Neural progenitor cell (in vitro differentiated cells): ENCODE results near the gene KDM2B. TPM values are rescaled to one million over a fixed set of nuclear protein-coding genes. Genes with fewer than 3 reads are reported as not detected.
"Not testable (repeated sequence)": the region's sequence is repeated elsewhere in the genome, so short reads cannot be mapped to it uniquely, and the experiment has no call there.

Experiments used
- DNase-seq: peaks from one replicate; pipeline ENCODE4 v3.0.0-alpha.2; 2016; ENCODE audit warnings: low spot score
- H2AFZ ChIP-seq: fragments of 200-600 bp; sonication (generic); replicated peaks from 2 replicates; pipeline ENCODE4 v1.6.1; 2016; ENCODE audit warnings: antibody characterized with exemption
- H3F3A ChIP-seq: fragments of 200-600 bp; sonication (generic); 2 replicates; pipeline ENCODE4 v1.6.1; 2016; ENCODE audit warnings: antibody characterized with exemption, low read depth
- H3K27ac ChIP-seq: fragments of 200-600 bp; sonication (generic); 2 replicates; pipeline ENCODE4 v1.5.1; 2016; ENCODE audit warnings: mild to moderate bottlenecking
- H3K27me3 ChIP-seq: fragments of 200-600 bp; sonication (generic); 2 replicates; pipeline ENCODE4 v1.6.1; 2016; ENCODE audit warnings: mild to moderate bottlenecking, moderate library complexity
- H3K36me3 ChIP-seq: fragments of 200-600 bp; sonication (generic); 2 replicates; pipeline ENCODE4 v1.5.1; 2016
- H3K4me1 ChIP-seq: fragments of 200-600 bp; sonication (generic); 2 replicates; pipeline ENCODE4 v1.6.1; 2016; ENCODE audit warnings: mixed run types
- H3K4me2 ChIP-seq: fragments of 200-600 bp; sonication (generic); 2 replicates; pipeline ENCODE4 v1.6.1; 2016
- H3K4me3 ChIP-seq: fragments of 200-600 bp; sonication (generic); 2 replicates; pipeline ENCODE4 v1.5.1; 2016
- H3K79me2 ChIP-seq: fragments of 200-600 bp; sonication (generic); 2 replicates; pipeline ENCODE4 v1.6.1; 2016; ENCODE audit warnings: low read depth
- H3K9ac ChIP-seq: fragments of 200-600 bp; sonication (generic); 2 replicates; pipeline ENCODE4 v1.6.1; 2016
- H3K9me3 ChIP-seq: fragments of 200-600 bp; sonication (generic); 2 replicates; pipeline ENCODE4 v1.5.1; 2016; ENCODE audit warnings: low read depth
- H4K20me1 ChIP-seq: fragments of 200-600 bp; sonication (generic); 2 replicates; pipeline ENCODE4 v1.6.1; 2016; ENCODE audit warnings: low read depth
- H3K27ac Mint-ChIP-seq: 3 replicates; pipeline ENCODE4 v1.8.0; 2021; ENCODE audit warnings: mixed read lengths
- H3K27me3 Mint-ChIP-seq: 2 replicates; pipeline ENCODE4 v1.8.0; 2022; ENCODE audit warnings: low read depth, mild to moderate bottlenecking, inconsistent platforms, moderate library complexity, mixed read lengths; ENCODE audit not compliant: insufficient read depth
- H3K36me3 Mint-ChIP-seq: 3 replicates; pipeline ENCODE4 v1.8.0; 2021; ENCODE audit warnings: mixed read lengths
- H3K4me1 Mint-ChIP-seq: 3 replicates; pipeline ENCODE4 v1.8.0; 2021; ENCODE audit warnings: mixed read lengths
- H3K4me3 Mint-ChIP-seq: 3 replicates; pipeline ENCODE4 v1.8.0; 2021; ENCODE audit warnings: mild to moderate bottlenecking, moderate library complexity, mixed read lengths
- H3K9me3 Mint-ChIP-seq: 3 replicates; pipeline ENCODE4 v1.8.0; 2020; ENCODE audit warnings: mixed read lengths
- CTCF ChIP-seq: fragments of 200-600 bp; sonication (generic); IDR thresholded peaks from 2 replicates; pipeline ENCODE4 v1.5.1; 2017; ENCODE audit warnings: antibody characterized with exemption, mild to moderate bottlenecking
- EZH2 ChIP-seq: fragments of 200-600 bp; sonication (generic); IDR thresholded peaks from 2 replicates; pipeline ENCODE4 v1.6.1; 2017; ENCODE audit warnings: antibody characterized with exemption, mild to moderate bottlenecking, moderate library complexity
- EZH2phosphoT487 ChIP-seq: fragments of 200-600 bp; sonication (generic); IDR thresholded peaks from 2 replicates; pipeline ENCODE4 v1.6.1; 2017; ENCODE audit warnings: antibody characterized with exemption
- total RNA-seq: library from RNA; depleted of rRNA; stranded (reverse); fragments of >200 nt; gene quantifications from 2 replicates; pipeline ENCODE4 v1.2.3, GENCODE V29; 2015; ENCODE audit warnings: low replicate concordance

Gene KDM2B
- total RNA-seq, 1 donor from 2014 or later, result 85.3 TPM

- Mint-ChIP-seq H3K9me3 (no peaks in the 10 kb centered on the region), H3K4me3 (no peak overlapping the region), H3K27ac (peak overlapping the region; percentile 14), H3K36me3 (peaks cover 30% of the 10 kb centered on the region), H3K27me3 (peaks cover 2% of the 10 kb centered on the region), H3K4me1 (peaks cover 18% of the 10 kb centered on the region)
- no peak overlapping the region for H2AFZ ChIP-seq
- H3K36me3 ChIP-seq, result no peaks in the 10 kb centered on the region
- peaks cover 28% of the 10 kb centered on the region for H4K20me1 ChIP-seq
- H3K4me3 ChIP-seq, result no peak overlapping the region
- no peak overlapping the region for H3K4me2 ChIP-seq
- peaks cover 13% of the 10 kb centered on the region for H3F3A ChIP-seq
- peaks cover 63% of the 10 kb centered on the region for H3K79me2 ChIP-seq
- H3K9me3 ChIP-seq, result no peaks in the 10 kb centered on the region
- H3K4me1 ChIP-seq, result no peaks in the 10 kb centered on the region
- TF ChIP-seq CTCF (no peak), EZH2phosphoT487 (no peak), EZH2 (no peak)
- no peak for DNase-seq
- H3K27ac ChIP-seq, result no peak overlapping the region
- H3K9ac ChIP-seq, result no peak overlapping the region
- H3K27me3 ChIP-seq, result no peaks in the 10 kb centered on the region
Measured at GRCh38 chr12:121490401-121491281, 90.2 kb downstream of the KDM2B start.

GRCh38 chr12:121489874-121490273 is 90.9 kb downstream of the KDM2B start:
- Mint-ChIP-seq H3K36me3 (peaks cover 27% of the 10 kb centered on the region), H3K27ac (no peak overlapping the region), H3K4me1 (peaks cover 18% of the 10 kb centered on the region), H3K4me3 (no peak overlapping the region), H3K9me3 (no peaks in the 10 kb centered on the region), H3K27me3 (peaks cover 2% of the 10 kb centered on the region)
- Histone ChIP-seq H3K4me1 (no peaks in the 10 kb centered on the region), H3K4me3 (no peak overlapping the region), H3K36me3 (no peaks in the 10 kb centered on the region), H2AFZ (no peak overlapping the region), H4K20me1 (peaks cover 26% of the 10 kb centered on the region), H3K79me2 (peaks cover 71% of the 10 kb centered on the region), H3K27me3 (no peaks in the 10 kb centered on the region), H3F3A (peaks cover 6% of the 10 kb centered on the region), H3K9ac (no peak overlapping the region), H3K9me3 (no peaks in the 10 kb centered on the region), H3K27ac (no peak overlapping the region), H3K4me2 (no peak overlapping the region)
- no peak for DNase-seq
- no peak for TF ChIP-seq EZH2
- TF ChIP-seq CTCF, result no peak
- TF ChIP-seq EZH2phosphoT487, result no peak

- no peak overlapping the region for H2AFZ ChIP-seq
Measured at GRCh38 chr12:121484967-121485366, 95.9 kb downstream of the KDM2B start.

GRCh38 chr12:121484564-121484963 is 96.3 kb downstream of the KDM2B start:
- H3K4me3 Mint-ChIP-seq, H3K27ac ChIP-seq, H3K4me1 ChIP-seq, H3K9me3 ChIP-seq, H3K27me3 ChIP-seq, H3K4me3 ChIP-seq, H3K9ac ChIP-seq, H3K36me3 ChIP-seq, H3K9me3 Mint-ChIP-seq, H2AFZ ChIP-seq, H3K27me3 Mint-ChIP-seq, DNase-seq, H3K27ac Mint-ChIP-seq, H3K4me2 ChIP-seq, H3F3A ChIP-seq: not testable (repeated sequence)
- peaks cover 49% of the 10 kb centered on the region for H3K79me2 ChIP-seq
- H4K20me1 ChIP-seq, result peaks cover 35% of the 10 kb centered on the region
- Mint-ChIP-seq H3K36me3 (peaks cover 25% of the 10 kb centered on the region), H3K4me1 (peaks cover 11% of the 10 kb centered on the region)

More at GRCh38 chr12:121484967-121485366, 95.9 kb downstream of the KDM2B start:
- peaks cover 45% of the 10 kb centered on the region for H3K79me2 ChIP-seq
- Mint-ChIP-seq H3K4me3 (no peak overlapping the region), H3K27me3 (peaks cover 2% of the 10 kb centered on the region), H3K9me3 (no peaks in the 10 kb centered on the region), H3K36me3 (peaks cover 25% of the 10 kb centered on the region), H3K4me1 (peaks cover 11% of the 10 kb centered on the region), H3K27ac (no peak overlapping the region)
- H3K9me3 ChIP-seq, result no peaks in the 10 kb centered on the region
- peaks cover 34% of the 10 kb centered on the region for H4K20me1 ChIP-seq
- DNase-seq, result no peak
- no peaks in the 10 kb centered on the region for H3K36me3 ChIP-seq
- no peak for TF ChIP-seq EZH2phosphoT487
- no peak for TF ChIP-seq EZH2
- TF ChIP-seq CTCF, result no peak
- H3K4me2 ChIP-seq, result no peak overlapping the region
- H3K9ac ChIP-seq, result no peak overlapping the region
- no peaks in the 10 kb centered on the region for H3K27me3 ChIP-seq
- no peak overlapping the region for H3K27ac ChIP-seq
- H3F3A ChIP-seq, result no peaks in the 10 kb centered on the region
- no peak overlapping the region for H3K4me3 ChIP-seq
- no peaks in the 10 kb centered on the region for H3K4me1 ChIP-seq
